HUES64 (cell line): ENCODE measurements around the gene TUBGCP5.
"Not testable (repeated sequence)": the region's sequence is repeated elsewhere in the genome, so short reads cannot be mapped to it uniquely, and the experiment has no call there.

Source experiments
- H3K27ac ChIP-seq: 2 replicates; pipeline ENCODE4 v1.7.0; 2013; ENCODE audit warnings: low read depth, low read length, inconsistent platforms
- H3K27me3 ChIP-seq: 2 replicates; pipeline ENCODE4 v1.6.1; 2013; ENCODE audit warnings: mild to moderate bottlenecking, low read length; ENCODE audit not compliant: insufficient read depth
- H3K36me3 ChIP-seq: 2 replicates; pipeline ENCODE4 v1.6.1; 2013; ENCODE audit warnings: mild to moderate bottlenecking, low read length; ENCODE audit not compliant: insufficient read depth
- H3K4me1 ChIP-seq: 2 replicates; pipeline ENCODE4 v1.6.1; 2013; ENCODE audit warnings: mild to moderate bottlenecking, low read length, moderate library complexity; ENCODE audit not compliant: insufficient read depth
- H3K4me3 ChIP-seq: 2 replicates; pipeline ENCODE4 v1.5.1; 2013; ENCODE audit warnings: mild to moderate bottlenecking, low read length, moderate library complexity
- H3K9ac ChIP-seq: 2 replicates; pipeline ENCODE4 v1.6.1; 2013; ENCODE audit warnings: mild to moderate bottlenecking, low read depth, low read length
- H3K9me3 ChIP-seq: 2 replicates; pipeline ENCODE4 v1.6.1; 2013; ENCODE audit warnings: low read depth, low read length; ENCODE audit not compliant: insufficient read depth
- WGBS: fragments of 150-250, 120-280 bp; methylation state at CpG from one replicate; pipeline ENCODE4 v1.1.7; 2013; ENCODE audit warnings: missing lambda C conversion rate; 5-methylcytosine and 5-hydroxymethylcytosine counted together

Gene TUBGCP5

DNA sequence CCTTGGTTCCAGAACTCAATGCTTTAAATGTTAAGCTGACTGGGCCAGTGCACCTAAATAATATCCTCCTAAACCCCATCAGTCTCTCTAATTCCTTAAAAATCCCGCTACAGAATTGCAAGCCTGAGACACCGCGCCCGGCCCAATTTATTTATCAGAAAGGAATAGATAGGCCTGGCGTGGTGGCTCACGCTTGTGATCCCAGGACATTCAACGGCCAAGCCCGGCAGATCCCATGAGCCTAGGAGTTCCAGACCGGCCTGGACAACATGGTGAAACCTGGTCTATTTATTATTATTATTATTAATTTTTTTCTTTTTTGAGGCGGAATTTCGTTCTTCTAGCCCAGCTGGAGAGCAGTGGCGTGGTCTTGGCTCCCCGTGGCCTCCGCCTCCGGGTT is 28.0 kb upstream of the TUBGCP5 start:
- H3K27me3 ChIP-seq, result no peaks in the 10 kb centered on the region
- peaks cover 8% of the 10 kb centered on the region; the same call in 1 of the 2 replicates for H3K9me3 ChIP-seq
- H3K9ac ChIP-seq, result no peak overlapping the region
- no peak overlapping the region for H3K4me3 ChIP-seq
- H3K4me1 ChIP-seq, result no peaks in the 10 kb centered on the region
- no peak overlapping the region for H3K27ac ChIP-seq
- no peaks in the 10 kb centered on the region for H3K36me3 ChIP-seq
- WGBS, result 93% methylated on average over 14 of the region's 15 CpGs

DNA sequence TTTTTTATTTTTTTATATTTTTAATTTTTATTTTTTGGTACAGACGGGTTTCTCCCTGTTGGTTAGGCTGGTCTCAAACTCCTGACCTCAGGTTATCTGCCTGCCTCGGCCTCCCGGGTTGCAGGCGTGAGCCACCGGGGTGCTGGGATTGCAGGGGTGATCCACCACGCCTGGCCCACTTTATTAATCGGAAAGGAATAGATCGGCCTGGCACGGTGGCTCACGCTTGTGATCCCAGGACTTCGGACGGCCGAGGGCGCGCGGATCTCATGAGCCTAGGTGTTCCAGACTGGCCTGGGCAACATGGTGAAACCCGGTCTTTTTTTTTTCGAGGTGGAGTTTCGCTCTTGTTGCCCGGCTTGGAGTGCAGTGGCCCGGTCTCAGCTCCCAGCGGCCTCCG is 26.5 kb upstream of the TUBGCP5 start:
- Histone ChIP-seq H3K27me3 (no peaks in the 10 kb centered on the region), H3K9me3 (peaks cover 10% of the 10 kb centered on the region; the same call in 1 of the 2 replicates), H3K27ac (no peak overlapping the region), H3K4me3 (no peak overlapping the region), H3K36me3 (no peaks in the 10 kb centered on the region), H3K4me1 (no peaks in the 10 kb centered on the region), H3K9ac (no peak overlapping the region)
- WGBS, result 95% methylated on average over 23 of the region's 23 CpGs

DNA sequence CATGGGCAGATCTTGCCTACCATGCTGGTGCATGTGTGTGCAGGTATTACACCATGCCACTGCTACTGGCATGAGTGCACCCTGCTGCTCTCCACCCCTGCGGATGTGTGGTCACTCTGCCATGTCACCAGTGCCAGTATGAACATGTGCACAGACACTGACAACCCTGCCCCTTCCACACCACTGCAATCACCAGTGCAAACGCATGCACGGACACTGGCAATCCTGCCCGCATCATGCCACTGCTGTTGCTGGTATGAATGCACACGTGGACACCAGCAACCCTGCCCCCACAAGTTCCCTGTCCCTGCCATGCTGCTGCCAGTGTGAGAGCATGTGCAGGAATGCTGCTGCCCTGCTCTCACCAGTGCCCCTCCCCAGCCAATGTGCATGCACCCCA is 24.8 kb upstream of the TUBGCP5 start:
- H3K4me1 ChIP-seq, result no peaks in the 10 kb centered on the region
- no peak overlapping the region for H3K9ac ChIP-seq
- no peaks in the 10 kb centered on the region for H3K36me3 ChIP-seq
- H3K4me3 ChIP-seq, result no peak overlapping the region
- H3K27ac ChIP-seq, result no peak overlapping the region
- peaks cover 8% of the 10 kb centered on the region; the same call in 1 of the 2 replicates for H3K9me3 ChIP-seq
- WGBS, result 70% methylated on average over 5 of the region's 5 CpGs
- no peaks in the 10 kb centered on the region for H3K27me3 ChIP-seq

DNA sequence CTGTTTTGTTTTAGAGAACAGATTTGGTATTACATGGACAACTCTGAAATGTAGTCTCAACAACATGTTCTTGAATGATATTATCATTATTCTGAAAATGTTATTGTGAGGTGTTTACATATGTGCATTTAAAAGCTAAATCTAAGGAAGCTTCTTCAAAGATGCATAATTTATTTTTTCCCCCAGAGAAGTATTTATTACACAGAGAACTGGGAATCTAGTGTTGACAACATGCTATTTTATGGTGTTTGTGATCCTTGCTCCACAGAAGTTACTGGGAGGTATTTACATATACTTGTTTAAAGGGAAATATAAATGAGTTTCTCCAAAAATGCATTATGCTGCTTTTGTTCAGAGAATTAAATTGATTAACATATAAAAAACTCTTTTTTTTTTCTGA is 18.3 kb upstream of the TUBGCP5 start:
- Histone ChIP-seq H3K27ac (no peak overlapping the region), H3K9me3 (peaks cover 4% of the 10 kb centered on the region; the same call in 1 of the 2 replicates), H3K36me3 (no peaks in the 10 kb centered on the region), H3K27me3 (no peaks in the 10 kb centered on the region), H3K4me3 (no peak overlapping the region), H3K4me1 (no peaks in the 10 kb centered on the region), H3K9ac (no peak overlapping the region)

DNA sequence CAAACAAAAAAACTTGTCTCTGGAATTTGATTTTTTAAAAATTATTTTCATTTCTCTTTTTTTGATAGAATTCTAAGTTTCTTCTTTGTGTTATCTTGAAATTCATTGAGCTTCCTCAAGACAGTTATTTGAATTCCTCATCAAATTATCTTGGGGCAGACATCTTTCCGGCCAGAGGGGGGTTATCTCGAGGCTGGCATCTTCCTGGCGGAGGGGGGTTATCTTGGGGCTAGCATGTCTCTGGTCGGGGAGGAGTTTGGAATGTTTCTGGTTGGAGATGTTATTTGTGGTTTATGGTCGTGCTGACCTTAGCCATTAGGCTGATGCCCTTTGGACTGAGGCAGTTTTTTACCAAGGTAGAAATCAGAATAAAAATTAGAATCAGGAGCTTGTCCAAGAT is 15.9 kb upstream of the TUBGCP5 start:
- no peak overlapping the region for H3K9ac ChIP-seq
- H3K4me3 ChIP-seq, result no peak overlapping the region
- WGBS, result 71% methylated on average over 5 of the region's 5 CpGs
- no peaks in the 10 kb centered on the region for H3K4me1 ChIP-seq
- H3K36me3 ChIP-seq, result no peaks in the 10 kb centered on the region
- no peaks in the 10 kb centered on the region for H3K27me3 ChIP-seq
- no peak overlapping the region for H3K27ac ChIP-seq
- H3K9me3 ChIP-seq, result no peaks in the 10 kb centered on the region; the same call in 1 of the 2 replicates

DNA sequence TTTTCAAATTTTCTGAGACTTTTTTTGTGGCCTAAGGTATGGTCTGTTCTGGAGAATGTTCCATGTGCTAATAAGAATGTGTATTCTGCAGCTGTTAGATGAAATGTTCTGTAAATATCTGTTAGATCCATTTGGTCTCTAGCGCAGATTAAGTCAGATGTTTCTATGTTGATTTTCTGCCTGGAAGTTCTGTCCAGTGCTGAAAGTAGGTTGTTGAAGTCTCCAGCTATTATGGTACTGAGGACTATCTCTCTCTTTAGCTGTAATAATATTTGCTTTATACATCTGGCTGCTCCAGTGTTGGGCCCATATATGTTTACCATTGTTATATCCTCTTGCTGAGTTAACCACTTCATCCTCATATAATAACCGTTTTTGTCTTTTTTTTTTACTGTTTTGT is 13.2 kb upstream of the TUBGCP5 start:
- 89% methylated on average over 2 of the region's 2 CpGs for WGBS
- H3K4me1 ChIP-seq, result no peaks in the 10 kb centered on the region
- no peak overlapping the region for H3K4me3 ChIP-seq
- H3K9me3 ChIP-seq, result no peaks in the 10 kb centered on the region; the same call in 1 of the 2 replicates
- no peak overlapping the region for H3K9ac ChIP-seq
- no peaks in the 10 kb centered on the region for H3K36me3 ChIP-seq
- no peaks in the 10 kb centered on the region for H3K27me3 ChIP-seq
- no peak overlapping the region for H3K27ac ChIP-seq

DNA sequence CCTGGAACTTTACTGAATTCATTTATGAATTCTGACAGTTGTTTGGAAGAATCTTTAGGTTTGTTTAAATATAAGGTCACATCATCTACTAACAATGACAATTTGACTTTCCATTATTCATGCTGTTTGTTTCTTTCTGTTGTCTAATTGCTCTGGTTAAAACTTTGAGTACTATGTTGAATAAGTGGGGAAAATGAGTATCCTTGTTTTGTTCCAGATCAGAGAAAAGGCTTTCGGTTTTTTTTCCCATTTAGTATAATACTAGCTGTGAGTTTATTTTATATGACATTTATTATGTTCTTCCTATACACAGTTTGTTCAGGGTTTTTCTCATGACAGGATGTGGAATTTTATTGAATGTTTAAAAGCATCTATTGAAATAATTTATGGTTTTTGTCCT is 11.3 kb upstream of the TUBGCP5 start:
- H3K9me3 ChIP-seq, result no peaks in the 10 kb centered on the region
- H3K36me3 ChIP-seq, result no peaks in the 10 kb centered on the region
- no peaks in the 10 kb centered on the region for H3K4me1 ChIP-seq
- no peak overlapping the region for H3K27ac ChIP-seq
- H3K4me3 ChIP-seq, result no peak overlapping the region
- no peaks in the 10 kb centered on the region for H3K27me3 ChIP-seq
- no CpG with 5 or more reads among the region's 1 CpG for WGBS
- no peak overlapping the region for H3K9ac ChIP-seq

DNA sequence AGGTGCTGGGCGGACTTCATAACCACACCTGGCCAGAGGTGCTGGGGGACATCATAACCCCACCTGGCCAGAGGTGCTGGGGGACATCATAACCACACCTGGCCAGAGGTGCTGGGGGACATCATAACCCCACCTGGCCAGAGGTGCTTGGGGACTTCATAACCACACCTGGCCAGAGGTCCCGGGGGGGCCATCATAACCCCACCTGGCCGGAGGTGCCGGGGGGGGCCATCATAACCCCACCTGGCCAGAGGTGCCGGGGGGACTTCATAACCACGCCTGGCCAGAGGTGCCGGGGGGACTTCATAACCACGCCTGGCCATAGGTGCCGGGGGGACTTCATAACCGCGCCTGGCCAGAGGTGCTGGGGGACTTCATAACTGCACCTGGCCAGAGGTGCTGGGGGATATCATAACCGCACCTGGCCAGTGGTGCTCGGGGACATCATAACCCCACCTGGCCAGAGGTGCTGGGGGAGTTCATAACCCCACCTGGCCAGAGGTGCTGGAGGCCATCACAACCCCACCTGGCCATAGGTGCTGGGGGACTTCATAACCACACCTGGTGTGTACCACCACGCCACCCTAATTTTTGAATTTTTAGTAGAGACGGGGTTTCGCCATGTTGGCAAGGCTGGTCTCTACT is 10.7 kb upstream of the TUBGCP5 start:
- 95% methylated on average over 16 of the region's 16 CpGs for WGBS
- H3K27me3 ChIP-seq, result no peaks in the 10 kb centered on the region
- no peaks in the 10 kb centered on the region for H3K36me3 ChIP-seq
- H3K4me1 ChIP-seq, result no peaks in the 10 kb centered on the region
- no peak overlapping the region for H3K27ac ChIP-seq
- no peak overlapping the region for H3K9ac ChIP-seq
- no peak overlapping the region for H3K4me3 ChIP-seq
- no peaks in the 10 kb centered on the region for H3K9me3 ChIP-seq

DNA sequence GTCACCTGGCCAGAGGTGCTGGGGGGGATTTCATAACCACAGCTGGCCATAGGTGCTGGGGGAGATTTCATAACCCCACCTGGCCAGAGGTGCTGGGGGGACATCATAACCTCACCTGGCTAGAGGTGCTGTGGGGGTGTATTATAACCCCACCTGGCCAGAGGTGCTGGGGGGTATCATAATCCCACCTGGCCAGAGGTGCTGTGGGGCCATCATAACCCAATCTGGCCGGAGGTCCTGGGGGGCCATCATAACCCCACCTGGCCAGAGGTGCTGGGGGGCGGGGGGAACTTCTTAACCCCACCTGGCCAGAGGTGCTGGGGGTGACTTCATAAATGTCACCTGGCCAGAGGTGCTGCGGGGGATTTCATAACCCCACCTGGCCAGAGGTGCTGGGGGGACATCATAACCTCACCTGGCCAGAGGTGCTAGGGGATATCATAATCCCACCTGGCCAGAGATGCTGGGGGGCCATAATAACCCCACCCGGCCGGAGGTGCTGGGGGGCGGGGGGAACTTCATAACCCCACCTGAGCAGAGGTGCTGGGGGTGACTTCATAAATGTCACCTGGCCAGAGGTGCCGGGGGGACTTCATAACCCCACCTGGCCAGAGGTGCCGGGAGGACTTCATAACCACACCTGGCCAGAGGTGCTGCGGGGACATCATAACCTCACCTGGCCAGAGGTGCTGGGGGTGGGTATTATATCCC is 9.4 kb upstream of the TUBGCP5 start:
- not testable (repeated sequence) for H3K9me3 ChIP-seq
- WGBS, result 92% methylated on average over 9 of the region's 9 CpGs

DNA sequence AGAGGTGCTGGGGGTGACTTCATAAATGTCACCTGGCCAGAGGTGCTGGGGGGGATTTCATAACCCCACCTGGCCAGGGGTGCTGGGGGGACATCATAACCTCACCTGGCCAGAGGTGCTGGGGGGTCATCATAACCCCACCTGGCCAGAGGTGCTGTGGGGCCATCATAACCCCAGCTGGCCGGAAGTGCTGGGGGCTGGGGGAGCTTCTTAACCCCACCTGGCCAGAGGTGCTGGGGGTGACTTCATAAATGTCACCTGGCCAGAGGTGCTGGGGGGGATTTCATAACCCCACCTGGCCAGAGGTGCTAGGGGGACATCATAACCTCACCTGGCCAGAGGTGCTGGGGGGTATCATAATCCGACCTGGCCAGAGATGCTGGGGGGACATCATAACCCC is 4.6 kb upstream of the TUBGCP5 start:
- H3K9me3 ChIP-seq, H3K4me1 ChIP-seq, H3K36me3 ChIP-seq, H3K27ac ChIP-seq, H3K4me3 ChIP-seq, H3K27me3 ChIP-seq, H3K9ac ChIP-seq: not testable (repeated sequence)
- 100% methylated on average over 2 of the region's 2 CpGs for WGBS

More for the DNA sequence above, 9.4 kb upstream of the TUBGCP5 start:
- H3K4me1 ChIP-seq, H3K9ac ChIP-seq, H3K36me3 ChIP-seq, H3K4me3 ChIP-seq, H3K27ac ChIP-seq, H3K27me3 ChIP-seq: not testable (repeated sequence)

DNA sequence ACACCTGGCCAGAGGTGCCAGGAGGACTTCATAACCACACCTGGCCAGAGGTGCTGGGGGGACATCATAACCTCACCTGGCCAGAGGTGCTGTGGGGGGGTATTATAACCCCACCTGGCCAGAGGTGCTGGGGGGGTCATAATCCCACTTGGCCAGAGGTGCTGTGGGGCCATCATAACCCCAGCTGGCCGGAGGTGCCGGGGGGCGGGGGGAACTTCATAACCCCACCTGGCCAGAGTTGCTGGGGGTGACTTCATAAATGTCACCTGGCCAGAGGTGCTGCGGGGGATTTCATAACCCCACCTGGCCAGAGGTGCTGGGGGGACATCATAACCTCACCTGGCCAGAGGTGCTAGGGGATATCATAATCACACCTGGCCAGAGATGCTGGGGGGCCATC is 4.2 kb upstream of the TUBGCP5 start:
- not testable (repeated sequence) for H3K27ac ChIP-seq, H3K27me3 ChIP-seq, H3K9ac ChIP-seq, H3K4me1 ChIP-seq, H3K9me3 ChIP-seq, H3K4me3 ChIP-seq, H3K36me3 ChIP-seq
- WGBS, result 91% methylated on average over 4 of the region's 4 CpGs
